Kidney (tissue), 14 donors: ENCODE results near the gene GRHL1. TPM values are rescaled to one million over a fixed set of nuclear protein-coding genes. Genes with fewer than 3 reads are reported as not detected.
A peak's percentile ranks its signal among the peaks of the same experiment; 100 is the strongest.

Source experiments
- DNase-seq, 5 donors: peaks; one replicate each; pipeline ENCODE4 v3.0.0-alpha.2; 2013 to 2020
- FAIRE-seq: peaks from 2 replicates; lab custom pipeline; 2012; peaks lifted over from hg19 to GRCh38; lab: Jason Lieb, UNC
- H3K27ac ChIP-seq, 2 donors: one replicate each; pipeline ENCODE4 v1.7.0; 2013; ENCODE audit warnings: low read depth in 2 of 2, low read length in 2 of 2, inconsistent platforms in 1 of 2
- H3K27me3 ChIP-seq: one replicate; pipeline ENCODE4 v1.7.1; 2013; ENCODE audit warnings: low read length, inconsistent platforms; ENCODE audit not compliant: control insufficient read depth, insufficient read depth
- H3K36me3 ChIP-seq, 3 donors: one replicate each; pipeline versions ENCODE4 v1.7.0 to v1.7.1; 2013; ENCODE audit warnings: low read length in 3 of 3, control low read depth in 1 of 3, inconsistent platforms in 1 of 3; ENCODE audit not compliant: insufficient read depth in 3 of 3, control insufficient read depth in 2 of 3
- H3K4me1 ChIP-seq, 3 donors: one replicate each; pipeline versions ENCODE4 v1.7.0 to v1.7.1; 2013; ENCODE audit warnings: low read length in 3 of 3, inconsistent platforms in 1 of 3, low read depth in 1 of 3; ENCODE audit not compliant: control insufficient read depth in 2 of 3, insufficient read depth in 2 of 3
- H3K4me3 ChIP-seq, 3 donors: one replicate each; pipeline versions ENCODE4 v1.7.0 to v1.8.1; 2013; ENCODE audit warnings: low read length in 3 of 3, control low read depth in 1 of 3, inconsistent platforms in 1 of 3
- H3K9ac ChIP-seq, 3 donors: one replicate each; pipeline versions ENCODE4 v1.7.0 to v1.7.1; 2013; ENCODE audit warnings: low read length in 3 of 3, control low read depth in 1 of 3, inconsistent platforms in 1 of 3
- H3K9me3 ChIP-seq, 3 donors: one replicate each; pipeline versions ENCODE4 v1.7.0 to v1.7.1; 2013; ENCODE audit warnings: low read length in 3 of 3, control low read depth in 1 of 3, inconsistent platforms in 1 of 3; ENCODE audit not compliant: control insufficient read depth in 2 of 3, insufficient read depth in 1 of 3
- intact Hi-C: fragments of 100-400 bp; cut with DNase I; formaldehyde crosslinking; loops from one replicate; pipeline ENCODE4 v1.11.1; 2022
- polyA plus RNA-seq: library from polyadenylated mRNA; stranded (reverse); fragments of 350-450 nt; fragmentation: Illumina TruSeq; extraction: RNeasy Lipid Tissue Mini Kit (QIAGEN cat#74804); gene quantifications from one replicate; pipeline ENCODE4 v1.2.3, GENCODE V29; 2014; ENCODE audit warnings: low read depth, low replicate concordance; ENCODE audit not compliant: insufficient read depth
- total RNA-seq: library from RNA; stranded (reverse); fragmentation: NEBNext Ultra II Directional; extraction: Animal tissue kit (Norgen Biotek cat#: 25700); gene quantifications from one replicate; pipeline ENCODE4 v1.2.1, GENCODE V29; 2021
- TF ChIP-seq, protein P1 (sequence below): IDR thresholded peaks from 3 replicates; pipeline ENCODE4 v1.5.1; 2012; ENCODE audit warnings: mild to moderate bottlenecking, moderate library complexity, borderline replicate concordance; ENCODE audit not compliant: insufficient read depth; ENCODE audit errors: extremely low read depth
- donor health status: control.
- donor health status: control.
- donor health status: control.
- donor health status: control.
- donor health status: control.
- donor health status: DM: yes; HTN: yes; CAD: no.
- donor health status: Normal renal cell carcinoma (clear cell type).

GRHL1 gene
- total and polyA plus RNA-seq, 2 donors from 2014 or later = 2.3 to 6.0 TPM

DNA sequence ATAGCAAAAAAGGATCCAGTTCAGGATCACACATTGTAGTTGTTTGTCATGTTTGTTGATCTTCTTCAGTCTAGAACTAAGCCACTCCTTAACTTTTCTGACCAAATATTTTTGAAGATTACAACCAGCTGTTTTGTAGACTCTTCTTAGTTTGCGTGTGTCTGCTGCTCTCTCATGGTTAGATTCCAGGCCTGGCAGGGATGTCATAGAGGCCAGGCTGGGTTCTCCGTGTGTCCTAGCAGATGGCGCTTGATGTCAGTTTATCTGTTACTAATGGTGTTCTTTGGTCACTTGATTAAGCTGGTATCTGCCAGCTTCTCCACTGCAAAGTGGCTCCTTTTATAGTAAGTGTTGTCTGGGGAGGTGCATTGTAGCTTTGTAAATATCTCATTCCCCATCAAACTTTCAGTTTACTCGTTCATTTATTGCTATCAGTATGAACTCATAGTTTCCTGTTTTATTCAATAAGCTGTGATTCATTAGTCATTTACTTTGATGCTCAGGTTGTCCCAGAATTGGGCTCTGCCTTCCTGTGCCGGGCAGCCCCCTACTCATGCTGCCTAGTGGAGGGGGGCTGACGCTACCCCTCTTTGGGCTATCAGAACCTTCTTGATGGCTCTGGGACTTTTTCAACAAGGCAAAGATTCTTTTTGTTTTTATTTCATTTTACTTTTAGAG, 42.1 kb downstream of the GRHL1 start:
- Histone ChIP-seq H3K27me3 (no peaks in the 10 kb centered on the region), H3K9me3 (no peaks in the 10 kb centered on the region), H3K4me3 (no peak overlapping the region), H3K9ac (no peak overlapping the region), H3K36me3 (peaks cover 0 to 4% (median 0%) of the 10 kb centered on the region in 3 donors), H3K27ac (no peak overlapping the region), H3K4me1 (peaks cover 3 to 16% (median 5%) of the 10 kb centered on the region in 3 donors)
- FAIRE-seq = no peak
- peak in 2 of 5 donors; percentile 22 to 24 for DNase-seq
- TF ChIP-seq, protein P1, sequence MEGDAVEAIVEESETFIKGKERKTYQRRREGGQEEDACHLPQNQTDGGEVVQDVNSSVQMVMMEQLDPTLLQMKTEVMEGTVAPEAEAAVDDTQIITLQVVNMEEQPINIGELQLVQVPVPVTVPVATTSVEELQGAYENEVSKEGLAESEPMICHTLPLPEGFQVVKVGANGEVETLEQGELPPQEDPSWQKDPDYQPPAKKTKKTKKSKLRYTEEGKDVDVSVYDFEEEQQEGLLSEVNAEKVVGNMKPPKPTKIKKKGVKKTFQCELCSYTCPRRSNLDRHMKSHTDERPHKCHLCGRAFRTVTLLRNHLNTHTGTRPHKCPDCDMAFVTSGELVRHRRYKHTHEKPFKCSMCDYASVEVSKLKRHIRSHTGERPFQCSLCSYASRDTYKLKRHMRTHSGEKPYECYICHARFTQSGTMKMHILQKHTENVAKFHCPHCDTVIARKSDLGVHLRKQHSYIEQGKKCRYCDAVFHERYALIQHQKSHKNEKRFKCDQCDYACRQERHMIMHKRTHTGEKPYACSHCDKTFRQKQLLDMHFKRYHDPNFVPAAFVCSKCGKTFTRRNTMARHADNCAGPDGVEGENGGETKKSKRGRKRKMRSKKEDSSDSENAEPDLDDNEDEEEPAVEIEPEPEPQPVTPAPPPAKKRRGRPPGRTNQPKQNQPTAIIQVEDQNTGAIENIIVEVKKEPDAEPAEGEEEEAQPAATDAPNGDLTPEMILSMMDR = no peak
- intact Hi-C loops = no loop called here

DNA sequence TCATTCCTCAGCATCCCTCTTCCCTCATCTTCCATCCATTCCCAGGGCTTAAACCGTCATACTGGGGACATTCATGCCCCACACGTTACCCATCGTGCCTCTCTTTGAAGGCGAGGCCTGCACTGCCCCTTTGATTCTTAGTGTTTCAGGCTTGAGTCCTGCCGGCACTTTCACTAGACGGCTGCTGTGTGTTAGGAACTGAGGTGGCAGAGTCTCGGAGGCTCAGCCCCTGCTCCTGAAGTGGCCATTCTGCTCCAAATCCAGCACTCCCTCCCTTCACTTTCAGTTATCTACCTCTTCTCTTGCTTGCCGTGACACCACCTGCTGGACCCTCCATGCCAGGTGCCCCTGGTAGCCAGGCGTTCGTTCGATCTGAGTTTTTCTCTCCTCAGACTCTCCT, 43.0 kb downstream of the GRHL1 start:
- Histone ChIP-seq H3K9me3 (no peaks in the 10 kb centered on the region), H3K4me1 (peaks cover 3 to 16% (median 5%) of the 10 kb centered on the region in 3 donors), H3K9ac (no peak overlapping the region), H3K27ac (no peak overlapping the region), H3K27me3 (no peaks in the 10 kb centered on the region), H3K4me3 (no peak overlapping the region), H3K36me3 (peaks cover 0 to 4% (median 0%) of the 10 kb centered on the region in 3 donors)
- intact Hi-C loops = no loop called here
- TF ChIP-seq, protein P1 = no peak
- FAIRE-seq = no peak
- DNase-seq = peak in 1 of 5 donors; percentile 8

DNA sequence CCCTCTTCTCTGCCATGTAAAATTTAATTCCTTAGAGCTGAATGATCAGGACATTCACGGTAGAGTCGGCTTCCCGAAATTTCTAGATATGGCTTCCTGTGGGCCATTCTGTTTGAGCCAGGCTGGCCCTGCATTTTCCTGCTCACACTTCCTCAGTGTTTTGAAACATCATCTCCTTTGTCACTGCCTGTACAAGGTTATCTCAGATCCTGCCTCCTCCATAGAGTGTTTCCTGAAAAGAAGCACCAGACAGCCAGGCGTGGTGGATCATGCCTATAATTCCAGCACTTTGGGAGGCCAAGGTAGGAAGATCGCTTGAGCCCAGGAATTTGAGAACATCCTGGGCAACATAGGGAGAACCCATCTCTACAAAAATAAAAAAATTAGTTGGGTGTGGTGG, 43.6 kb downstream of the GRHL1 start:
- no peak overlapping the region for H3K9ac ChIP-seq
- DNase-seq = peak in 1 of 5 donors; percentile 1
- intact Hi-C loops = no loop called here
- no peak overlapping the region for H3K4me3 ChIP-seq
- no peaks in the 10 kb centered on the region for H3K9me3 ChIP-seq
- no peak overlapping the region for H3K27ac ChIP-seq
- TF ChIP-seq, protein P1 = no peak
- no peak for FAIRE-seq
- peaks cover 3 to 16% (median 5%) of the 10 kb centered on the region in 3 donors for H3K4me1 ChIP-seq
- H3K27me3 ChIP-seq = no peaks in the 10 kb centered on the region
- peaks cover 0 to 4% (median 3%) of the 10 kb centered on the region in 3 donors for H3K36me3 ChIP-seq
